ENCODE data around the gene CELSR1. TPM values are rescaled to one million over a fixed set of nuclear protein-coding genes. Genes with fewer than 3 reads are reported as not detected.

The CELSR1 gene
- total RNA-seq, 3 donors from 2014 or later (not counting 1 experiment from before 2014, with no cell fraction given): 0.89 to 3.9 (median 1.9) TPM

DNA sequence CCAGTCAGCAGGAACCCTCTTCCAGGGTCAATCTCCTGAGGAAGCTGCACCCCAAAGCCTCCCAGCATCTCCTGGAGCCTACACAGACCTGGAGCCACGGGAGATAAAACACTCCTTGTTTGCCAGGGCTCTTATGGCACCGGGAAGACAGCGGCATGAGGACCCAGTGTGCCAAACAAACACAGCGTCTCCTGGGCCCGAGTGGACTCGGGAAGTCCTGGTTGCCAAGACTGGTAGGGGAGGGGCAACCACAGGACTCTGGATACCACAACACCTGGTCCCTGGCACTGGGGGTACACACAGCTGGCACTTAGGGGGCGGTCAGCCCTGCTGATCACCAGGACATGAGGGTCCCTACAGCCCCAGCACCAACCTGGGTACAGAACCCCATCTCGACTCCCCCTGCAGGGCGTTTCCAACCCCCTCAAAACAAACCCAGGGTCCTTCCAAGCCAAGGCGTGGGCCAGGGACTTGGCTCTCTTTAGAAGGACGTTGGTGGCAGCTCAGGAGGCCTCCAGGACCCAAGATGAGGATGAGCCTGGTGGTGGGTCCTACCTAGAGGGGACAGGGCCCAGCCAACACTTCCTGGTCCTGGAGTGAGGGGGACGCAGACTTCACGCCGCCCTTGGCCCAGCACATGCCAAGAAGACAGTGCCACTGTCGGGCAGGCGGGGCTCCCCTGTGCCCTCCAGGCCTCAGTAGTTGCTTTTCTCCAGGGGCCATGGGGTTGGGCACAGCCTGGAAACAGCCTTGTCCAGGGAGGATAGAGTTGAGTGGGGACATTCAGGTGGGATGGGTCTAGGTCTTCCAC lies 85.0 kb downstream of the CELSR1 start:
- Mint-ChIP-seq H3K27me3 (ENCODE audit: low read depth in 2 of 2) (peaks cover 0 to 10% of the 10 kb centered on the region in 2 donors), H3K27ac (no peak overlapping the region), H3K4me1 (no peaks in the 10 kb centered on the region), H3K9me3 (peaks cover 0 to 2% of the 10 kb centered on the region in 2 donors), H3K4me3 (no peak overlapping the region), H3K36me3 (no peaks in the 10 kb centered on the region)
- Histone ChIP-seq H3K4me3 (ENCODE audit: low read length) (no peak overlapping the region), H3K9me3 (ENCODE audit: control insufficient read depth, insufficient read depth, low read length) (no peaks in the 10 kb centered on the region), H3K4me1 (ENCODE audit: control insufficient read depth, insufficient read depth, low read length) (no peaks in the 10 kb centered on the region), H3K27me3 (ENCODE audit: control insufficient read depth, insufficient read depth, low read length) (no peaks in the 10 kb centered on the region), H3K27ac (ENCODE audit: low read length) (no peak overlapping the region), H3K36me3 (ENCODE audit: control insufficient read depth, insufficient read depth, low read length) (no peaks in the 10 kb centered on the region)
- no peak for ATAC-seq
- whole genome bisulfite sequencing (ENCODE audit: insufficient coverage): 86% methylated on average over 16 of the region's 16 CpGs
- TF ChIP-seq, protein P1, sequence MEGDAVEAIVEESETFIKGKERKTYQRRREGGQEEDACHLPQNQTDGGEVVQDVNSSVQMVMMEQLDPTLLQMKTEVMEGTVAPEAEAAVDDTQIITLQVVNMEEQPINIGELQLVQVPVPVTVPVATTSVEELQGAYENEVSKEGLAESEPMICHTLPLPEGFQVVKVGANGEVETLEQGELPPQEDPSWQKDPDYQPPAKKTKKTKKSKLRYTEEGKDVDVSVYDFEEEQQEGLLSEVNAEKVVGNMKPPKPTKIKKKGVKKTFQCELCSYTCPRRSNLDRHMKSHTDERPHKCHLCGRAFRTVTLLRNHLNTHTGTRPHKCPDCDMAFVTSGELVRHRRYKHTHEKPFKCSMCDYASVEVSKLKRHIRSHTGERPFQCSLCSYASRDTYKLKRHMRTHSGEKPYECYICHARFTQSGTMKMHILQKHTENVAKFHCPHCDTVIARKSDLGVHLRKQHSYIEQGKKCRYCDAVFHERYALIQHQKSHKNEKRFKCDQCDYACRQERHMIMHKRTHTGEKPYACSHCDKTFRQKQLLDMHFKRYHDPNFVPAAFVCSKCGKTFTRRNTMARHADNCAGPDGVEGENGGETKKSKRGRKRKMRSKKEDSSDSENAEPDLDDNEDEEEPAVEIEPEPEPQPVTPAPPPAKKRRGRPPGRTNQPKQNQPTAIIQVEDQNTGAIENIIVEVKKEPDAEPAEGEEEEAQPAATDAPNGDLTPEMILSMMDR (IDR thresholded peaks at IDR 0.05): no peak
- intact Hi-C loops (cut with micrococcal nuclease): no loop called here
- no peak for DNase-seq

DNA sequence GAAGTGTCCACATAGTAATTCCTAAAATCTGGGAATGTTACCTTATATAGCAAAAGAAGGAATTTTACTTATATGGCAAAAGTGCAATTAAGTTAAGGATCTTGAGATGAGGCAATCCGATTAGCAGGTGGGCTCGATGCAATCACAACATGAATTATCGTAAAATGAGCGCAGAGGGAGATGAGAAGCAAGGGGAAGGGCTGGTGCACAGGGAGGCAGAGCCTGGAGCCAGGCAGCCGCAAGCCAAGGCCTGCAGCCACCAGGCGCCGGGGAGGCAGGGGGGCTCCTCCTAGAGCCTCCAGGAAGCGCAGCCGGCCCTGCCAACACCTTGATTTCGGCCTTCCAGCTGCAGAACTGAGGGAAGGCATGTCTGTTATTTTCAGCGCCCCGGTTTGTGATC lies 85.7 kb downstream of the CELSR1 start:
- Histone ChIP-seq H3K9me3 (ENCODE audit: control insufficient read depth, insufficient read depth, low read length) (no peaks in the 10 kb centered on the region), H3K27me3 (ENCODE audit: control insufficient read depth, insufficient read depth, low read length) (no peaks in the 10 kb centered on the region), H3K4me3 (ENCODE audit: low read length) (no peak overlapping the region), H3K4me1 (ENCODE audit: control insufficient read depth, insufficient read depth, low read length) (no peaks in the 10 kb centered on the region), H3K36me3 (ENCODE audit: control insufficient read depth, insufficient read depth, low read length) (no peaks in the 10 kb centered on the region), H3K27ac (ENCODE audit: low read length) (no peak overlapping the region)
- TF ChIP-seq, protein P1 (IDR thresholded peaks at IDR 0.05): no peak
- Mint-ChIP-seq H3K27me3 (ENCODE audit: low read depth in 2 of 2) (peaks cover 0 to 8% of the 10 kb centered on the region in 2 donors), H3K9me3 (peaks cover 0 to 2% of the 10 kb centered on the region in 2 donors), H3K27ac (no peak overlapping the region), H3K4me3 (no peak overlapping the region), H3K4me1 (no peaks in the 10 kb centered on the region), H3K36me3 (no peaks in the 10 kb centered on the region)
- DNase-seq (no peak), ATAC-seq (no peak)
- WGBS (ENCODE audit: insufficient coverage): 94% methylated on average over 12 of the region's 12 CpGs
- intact Hi-C loops (cut with micrococcal nuclease): no loop called here

DNA sequence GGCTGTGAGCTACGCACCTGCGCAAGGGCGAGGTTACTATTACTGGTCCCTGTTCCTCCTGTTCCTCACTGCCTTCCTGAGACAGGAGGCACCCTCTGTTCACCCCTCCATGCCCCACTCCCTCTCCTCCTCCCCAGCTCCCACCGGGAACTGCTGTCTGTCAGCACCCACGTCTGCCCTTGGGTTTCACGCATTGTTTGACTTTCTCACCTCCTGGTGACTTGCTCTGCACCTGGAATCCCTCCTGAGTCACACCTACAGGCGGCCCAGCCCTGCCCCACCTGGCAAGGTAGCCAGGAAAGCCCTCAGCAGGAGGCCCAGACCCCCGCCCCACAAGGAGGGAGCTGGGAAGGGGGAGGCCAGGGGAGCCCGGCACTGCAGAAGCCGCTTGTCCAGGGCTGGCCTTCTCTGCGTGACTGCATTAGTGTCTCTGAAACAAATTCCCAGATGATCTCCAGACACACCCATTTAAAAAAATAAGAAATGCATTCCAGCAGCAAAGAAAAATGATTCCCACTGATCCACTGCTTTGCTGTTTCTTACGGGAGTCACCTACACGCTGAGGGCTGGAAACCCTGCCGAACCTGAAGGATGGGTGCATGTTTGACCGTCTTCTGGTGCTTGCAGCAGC lies 86.4 kb downstream of the CELSR1 start:
- ATAC-seq: no peak
- no peaks in the 10 kb centered on the region for H3K4me1 Mint-ChIP-seq

More for the DNA sequence above, 86.4 kb downstream of the CELSR1 start:
- peaks cover 0 to 2% of the 10 kb centered on the region in 2 donors for H3K9me3 Mint-ChIP-seq
- Histone ChIP-seq H3K4me1 (ENCODE audit: control insufficient read depth, insufficient read depth, low read length) (no peaks in the 10 kb centered on the region), H3K27me3 (ENCODE audit: control insufficient read depth, insufficient read depth, low read length) (no peaks in the 10 kb centered on the region), H3K27ac (ENCODE audit: low read length) (no peak overlapping the region), H3K36me3 (ENCODE audit: control insufficient read depth, insufficient read depth, low read length) (no peaks in the 10 kb centered on the region), H3K4me3 (ENCODE audit: low read length) (no peak overlapping the region), H3K9me3 (ENCODE audit: control insufficient read depth, insufficient read depth, low read length) (no peaks in the 10 kb centered on the region)
- intact Hi-C loops (cut with micrococcal nuclease): no loop called here
- H3K27me3 Mint-ChIP-seq (ENCODE audit: low read depth in 2 of 2): peaks cover 0 to 11% of the 10 kb centered on the region in 2 donors
- H3K36me3 Mint-ChIP-seq: no peaks in the 10 kb centered on the region
- H3K27ac Mint-ChIP-seq: no peak overlapping the region
- no peak for DNase-seq
- H3K4me3 Mint-ChIP-seq: no peak overlapping the region
- 89% methylated on average over 15 of the region's 15 CpGs for WGBS (ENCODE audit: insufficient coverage)
- TF ChIP-seq, protein P1 (IDR thresholded peaks at IDR 0.05): no peak

Measured in natural killer cell (primary cell).